H9 (cell line): ENCODE data around the gene CAVIN4. TPM values are rescaled to one million over a fixed set of nuclear protein-coding genes. Genes with fewer than 3 reads are reported as not detected.

Source experiments
- DNase-seq: peaks from one replicate; pipeline ENCODE4 v3.0.0-alpha.2; 2017
- H2AFZ ChIP-seq: one replicate; pipeline ENCODE4 v1.6.1; 2013; ENCODE audit warnings: mild to moderate bottlenecking, low read length, control low read depth, moderate library complexity
- H2AK5ac ChIP-seq: 2 replicates; pipeline ENCODE4 v1.6.1; 2013; ENCODE audit warnings: low read length, control low read depth, mixed read lengths; ENCODE audit not compliant: insufficient read length
- H2BK120ac ChIP-seq: one replicate; pipeline ENCODE4 v1.6.1; 2013; ENCODE audit warnings: low read depth, mild to moderate bottlenecking, low read length, control low read depth, inconsistent platforms; ENCODE audit not compliant: poor library complexity, severe bottlenecking
- H2BK12ac ChIP-seq: 2 replicates; pipeline ENCODE4 v1.6.1; 2013; ENCODE audit warnings: low read length, control low read depth, mixed read lengths, low read depth; ENCODE audit not compliant: insufficient read length
- H2BK15ac ChIP-seq: 2 replicates; pipeline ENCODE4 v1.6.1; 2013; ENCODE audit warnings: low read depth, low read length, control low read depth
- H2BK20ac ChIP-seq: one replicate; pipeline ENCODE4 v1.6.1; 2013; ENCODE audit warnings: low read depth, mild to moderate bottlenecking, low read length, control low read depth, inconsistent platforms; ENCODE audit not compliant: poor library complexity, severe bottlenecking
- H2BK5ac ChIP-seq: 2 replicates; pipeline ENCODE4 v1.6.1; 2013; ENCODE audit warnings: low read length, control low read depth, mixed read lengths; ENCODE audit not compliant: insufficient read length
- H3K14ac ChIP-seq: 2 replicates; pipeline ENCODE4 v1.6.1; 2013; ENCODE audit warnings: low read length, control low read depth; ENCODE audit not compliant: insufficient read depth
- H3K18ac ChIP-seq: 2 replicates; pipeline ENCODE4 v1.6.1; 2013; ENCODE audit warnings: low read depth, mild to moderate bottlenecking, mixed read lengths, low read length, control low read depth; ENCODE audit not compliant: insufficient read length
- H3K23ac ChIP-seq: 2 replicates; pipeline ENCODE4 v1.6.1; 2013; ENCODE audit warnings: low read length, control low read depth, mixed read lengths, low read depth; ENCODE audit not compliant: insufficient read length
- H3K23me2 ChIP-seq: 2 replicates; pipeline ENCODE4 v1.6.1; 2013; ENCODE audit warnings: low read depth, mild to moderate bottlenecking, mixed read lengths, low read length, control low read depth; ENCODE audit not compliant: insufficient read length, poor library complexity, severe bottlenecking
- H3K27ac ChIP-seq: 2 replicates; pipeline ENCODE4 v1.5.1; 2013; ENCODE audit warnings: low read length, control low read depth, mixed read lengths, low read depth; ENCODE audit not compliant: insufficient read length
- H3K27me3 ChIP-seq: 2 replicates; pipeline ENCODE4 v1.6.1; 2013; ENCODE audit warnings: low read length, control low read depth, inconsistent platforms; ENCODE audit not compliant: insufficient read depth
- H3K4ac ChIP-seq: 2 replicates; pipeline ENCODE4 v1.6.1; 2013; ENCODE audit warnings: low read depth, mild to moderate bottlenecking, control low read depth, inconsistent platforms, low read length, moderate library complexity
- H3K4me1 ChIP-seq: 2 replicates; pipeline ENCODE4 v1.6.1; 2013; ENCODE audit warnings: low read length, control low read depth, inconsistent platforms; ENCODE audit not compliant: insufficient read depth
- H3K4me2 ChIP-seq: 2 replicates; pipeline ENCODE4 v1.6.1; 2013; ENCODE audit warnings: low read length, control low read depth, mixed read lengths; ENCODE audit not compliant: insufficient read length, insufficient read depth
- H3K56ac ChIP-seq: 2 replicates; pipeline ENCODE4 v1.6.1; 2013; ENCODE audit warnings: low read depth, mild to moderate bottlenecking, mixed read lengths, low read length, control low read depth; ENCODE audit not compliant: insufficient read length
- H3K79me1 ChIP-seq: 2 replicates; pipeline ENCODE4 v1.6.1; 2013; ENCODE audit warnings: low read depth, mild to moderate bottlenecking, moderate library complexity, low read length, control low read depth, inconsistent platforms; ENCODE audit not compliant: insufficient read depth, poor library complexity, severe bottlenecking
- H3K79me2 ChIP-seq: 2 replicates; pipeline ENCODE4 v1.6.1; 2013; ENCODE audit warnings: low read length, control low read depth, inconsistent platforms; ENCODE audit not compliant: insufficient read depth
- H3K9ac ChIP-seq: 2 replicates; pipeline ENCODE4 v1.6.1; 2013; ENCODE audit warnings: low read length, control low read depth, mixed read lengths; ENCODE audit not compliant: insufficient read length; ENCODE audit errors: extremely low read depth
- H3K9me3 ChIP-seq: one replicate; pipeline ENCODE4 v1.6.1; 2013; ENCODE audit warnings: low read depth, low read length, inconsistent platforms; ENCODE audit not compliant: control insufficient read depth
- H3T11ph ChIP-seq: one replicate; pipeline ENCODE4 v1.6.1; 2013; ENCODE audit warnings: mild to moderate bottlenecking, low read length, control low read depth, inconsistent platforms
- H4K20me1 ChIP-seq: one replicate; pipeline ENCODE4 v1.6.1; 2013; ENCODE audit not compliant: control insufficient read depth, insufficient read length, insufficient read depth
- H4K5ac ChIP-seq: 2 replicates; pipeline ENCODE4 v1.6.1; 2013; ENCODE audit warnings: low read depth, mild to moderate bottlenecking, mixed read lengths, low read length, control low read depth; ENCODE audit not compliant: insufficient read length
- H4K8ac ChIP-seq: replicated peaks from 2 replicates; pipeline ENCODE4 v1.6.1; 2013; ENCODE audit warnings: low read length, control low read depth, mixed read lengths, low read depth; ENCODE audit not compliant: insufficient read length
- H4K91ac ChIP-seq: 2 replicates; pipeline ENCODE4 v1.6.1; 2013; ENCODE audit warnings: low read depth, mild to moderate bottlenecking, moderate library complexity, mixed read lengths, low read length, control low read depth; ENCODE audit not compliant: insufficient read length
- H3K27ac Mint-ChIP-seq, 3 experiments: 2 replicates in 2 of 3; 3 replicates in 1 of 3; pipeline ENCODE4 v1.8.0; 2020 to 2021; ENCODE audit warnings: mixed read lengths in 3 of 3, mild to moderate bottlenecking in 1 of 3, moderate library complexity in 1 of 3
- H3K27me3 Mint-ChIP-seq: 2 replicates; pipeline ENCODE4 v1.8.0; 2021; ENCODE audit warnings: low read depth, mild to moderate bottlenecking, moderate library complexity, mixed read lengths
- H3K36me3 Mint-ChIP-seq, 3 experiments: 2 replicates in 2 of 3; 3 replicates in 1 of 3; pipeline ENCODE4 v1.8.0; 2020 to 2021; ENCODE audit warnings: low read depth in 3 of 3, mixed read lengths in 3 of 3; ENCODE audit not compliant: insufficient read depth in 1 of 3
- H3K4me1 Mint-ChIP-seq, 2 experiments: 2 replicates each; pipeline ENCODE4 v1.8.0; 2020; ENCODE audit warnings: mixed read lengths in 2 of 2
- H3K4me3 Mint-ChIP-seq, 2 experiments: 2 replicates in 1 of 2; 3 replicates in 1 of 2; pipeline ENCODE4 v1.8.0; 2020 to 2021; ENCODE audit warnings: mild to moderate bottlenecking in 2 of 2, mixed read lengths in 2 of 2, moderate library complexity in 1 of 2
- H3K9me3 Mint-ChIP-seq, 2 experiments: 2 replicates in 1 of 2; 3 replicates in 1 of 2; pipeline ENCODE4 v1.8.0; 2020; ENCODE audit warnings: mild to moderate bottlenecking in 2 of 2, mixed read lengths in 2 of 2, moderate library complexity in 1 of 2
- WGBS: extraction: QIAGEN DNeasy Blood & Tissue Kit; methylation state at CpG from one replicate; pipeline ENCODE4 v1.1.7; 2013; ENCODE audit warnings: missing lambda C conversion rate, low lambda C conversion rate, mixed read lengths; ENCODE audit not compliant: insufficient read length; ENCODE audit errors: extremely low coverage; 5-methylcytosine and 5-hydroxymethylcytosine counted together
- total RNA-seq: library from RNA; stranded (reverse); gene quantifications from 2 replicates; pipeline ENCODE4 v1.2.1, GENCODE V29; 2021
- TF ChIP-seq, protein P1 (sequence below): fragments of 200-600 bp; sonication (generic); conservative IDR thresholded peaks from 3 replicates; pipeline ENCODE4 v1.8.0; 2021; ENCODE audit warnings: antibody characterized with exemption, mild to moderate bottlenecking

The CAVIN4 gene
- total RNA-seq, 1 experiment from 2014 or later: 7.3 TPM

DNA sequence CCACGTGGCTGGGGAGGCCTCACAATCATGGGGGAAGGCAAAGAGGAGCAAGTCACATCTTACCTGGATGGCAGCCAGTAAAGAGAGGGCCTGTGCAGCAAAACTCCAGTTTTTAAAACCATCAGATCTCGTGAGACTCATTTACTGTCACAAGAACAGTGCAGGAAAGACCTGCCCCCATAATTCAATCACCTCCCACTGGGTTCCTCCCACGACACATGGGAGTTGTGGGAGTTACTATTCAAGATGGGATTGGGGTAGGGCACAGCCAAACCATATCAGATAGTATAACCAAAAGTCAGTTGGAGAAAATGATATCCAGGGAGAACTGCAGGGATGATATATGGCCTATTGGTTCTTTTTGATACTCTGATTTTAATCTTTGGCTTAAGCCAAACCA is 10.0 kb upstream of the CAVIN4 start:
- no CpG with 5 or more reads among the region's 3 CpGs for WGBS
- Mint-ChIP-seq H3K27ac (no peak overlapping the region), H3K4me1 (no peaks in the 10 kb centered on the region), H3K4me3 (no peak overlapping the region), H3K36me3 (peaks cover 10 to 28% (median 25%) of the 10 kb centered on the region in 3 experiments; a peak in 6 of 7 replicates), H3K9me3 (no peaks in the 10 kb centered on the region), H3K27me3 (no peaks in the 10 kb centered on the region)
- Histone ChIP-seq H4K5ac (no peak overlapping the region), H3K4ac (no peak overlapping the region), H4K20me1 (no peaks in the 10 kb centered on the region), H3K23me2 (no peaks in the 10 kb centered on the region), H3K14ac (no peak overlapping the region), H3T11ph (no peak overlapping the region), H2BK5ac (no peak overlapping the region), H3K79me1 (no peaks in the 10 kb centered on the region), H3K9me3 (no peaks in the 10 kb centered on the region), H2BK20ac (no peak overlapping the region), H2BK15ac (no peak overlapping the region), H3K27ac (no peak overlapping the region), H3K4me1 (no peaks in the 10 kb centered on the region), H2AK5ac (no peak overlapping the region), H2BK12ac (no peak overlapping the region), H3K4me2 (no peak overlapping the region), H3K18ac (no peak overlapping the region), H3K9ac (no peak overlapping the region), H2BK120ac (no peak overlapping the region), H3K56ac (no peak overlapping the region), H4K91ac (no peak overlapping the region), H3K23ac (no peak overlapping the region), H2AFZ (no peak overlapping the region), H4K8ac (no peak overlapping the region), H3K79me2 (no peaks in the 10 kb centered on the region), H3K27me3 (no peaks in the 10 kb centered on the region)
- TF ChIP-seq, protein P1, sequence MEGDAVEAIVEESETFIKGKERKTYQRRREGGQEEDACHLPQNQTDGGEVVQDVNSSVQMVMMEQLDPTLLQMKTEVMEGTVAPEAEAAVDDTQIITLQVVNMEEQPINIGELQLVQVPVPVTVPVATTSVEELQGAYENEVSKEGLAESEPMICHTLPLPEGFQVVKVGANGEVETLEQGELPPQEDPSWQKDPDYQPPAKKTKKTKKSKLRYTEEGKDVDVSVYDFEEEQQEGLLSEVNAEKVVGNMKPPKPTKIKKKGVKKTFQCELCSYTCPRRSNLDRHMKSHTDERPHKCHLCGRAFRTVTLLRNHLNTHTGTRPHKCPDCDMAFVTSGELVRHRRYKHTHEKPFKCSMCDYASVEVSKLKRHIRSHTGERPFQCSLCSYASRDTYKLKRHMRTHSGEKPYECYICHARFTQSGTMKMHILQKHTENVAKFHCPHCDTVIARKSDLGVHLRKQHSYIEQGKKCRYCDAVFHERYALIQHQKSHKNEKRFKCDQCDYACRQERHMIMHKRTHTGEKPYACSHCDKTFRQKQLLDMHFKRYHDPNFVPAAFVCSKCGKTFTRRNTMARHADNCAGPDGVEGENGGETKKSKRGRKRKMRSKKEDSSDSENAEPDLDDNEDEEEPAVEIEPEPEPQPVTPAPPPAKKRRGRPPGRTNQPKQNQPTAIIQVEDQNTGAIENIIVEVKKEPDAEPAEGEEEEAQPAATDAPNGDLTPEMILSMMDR: no peak
- no peak for DNase-seq
